Natural killer cell (primary cell): ENCODE data around the gene NKD1. TPM values are rescaled to one million over a fixed set of nuclear protein-coding genes. Genes with fewer than 3 reads are reported as not detected.

Experiments used
- ATAC-seq, 3 donors: fragments of 150-1000 bp in 2 of 3; fragments of 200-7000 bp in 1 of 3; cut with Tn5 transposase; 1 replicate in 1 of 3; 2 replicates in 2 of 3; pipeline ENCODE4 v1.10.0; 2021; ENCODE audit warnings: mild to moderate bottlenecking in 2 of 3, moderate library complexity in 2 of 3
- DNase-seq, 2 donors: peaks; one replicate each; pipeline versions ENCODE4 v3.0.0 to v3.0.0-alpha.2; 2013 to 2021; ENCODE audit warnings: mixed read lengths in 1 of 2
- H3K27ac ChIP-seq: one replicate; pipeline ENCODE4 v1.5.1; 2013; ENCODE audit warnings: mild to moderate bottlenecking, low read length
- H3K27me3 ChIP-seq: one replicate; pipeline ENCODE4 v1.6.1; 2013; ENCODE audit warnings: low read length; ENCODE audit not compliant: control insufficient read depth, insufficient read depth
- H3K36me3 ChIP-seq: one replicate; pipeline ENCODE4 v1.6.1; 2013; ENCODE audit warnings: low read length; ENCODE audit not compliant: control insufficient read depth, insufficient read depth
- H3K4me1 ChIP-seq: one replicate; pipeline ENCODE4 v1.6.1; 2013; ENCODE audit warnings: low read length; ENCODE audit not compliant: control insufficient read depth, insufficient read depth
- H3K4me3 ChIP-seq: one replicate; pipeline ENCODE4 v1.5.1; 2013; ENCODE audit warnings: low read length
- H3K9me3 ChIP-seq: one replicate; pipeline ENCODE4 v1.6.1; 2013; ENCODE audit warnings: low read length; ENCODE audit not compliant: control insufficient read depth, insufficient read depth
- H3K27ac Mint-ChIP-seq, 2 donors: one replicate each; pipeline ENCODE4 v1.8.0; 2022; ENCODE audit warnings: mild to moderate bottlenecking in 2 of 2, mixed read lengths in 2 of 2, moderate library complexity in 1 of 2
- H3K27me3 Mint-ChIP-seq, 2 donors: one replicate each; pipeline ENCODE4 v1.8.0; 2022; ENCODE audit warnings: low read depth in 2 of 2, mixed read lengths in 2 of 2
- H3K36me3 Mint-ChIP-seq: one replicate; pipeline ENCODE4 v1.8.0; 2022; ENCODE audit warnings: mixed read lengths
- H3K4me1 Mint-ChIP-seq, 2 donors: one replicate each; pipeline ENCODE4 v1.8.0; 2022; ENCODE audit warnings: mixed read lengths in 2 of 2
- H3K4me3 Mint-ChIP-seq: one replicate; pipeline ENCODE4 v1.8.0; 2022; ENCODE audit warnings: mild to moderate bottlenecking, moderate library complexity, mixed read lengths
- H3K9me3 Mint-ChIP-seq, 2 donors: one replicate each; pipeline ENCODE4 v1.8.0; 2022; ENCODE audit warnings: mixed read lengths in 2 of 2
- WGBS: methylation state at CpG from one replicate; pipeline ENCODE4 v1.1.7; 2013; ENCODE audit warnings: missing lambda C conversion rate; ENCODE audit not compliant: insufficient coverage; 5-methylcytosine and 5-hydroxymethylcytosine counted together
- intact Hi-C: fragments of 100-400 bp; cut with micrococcal nuclease; formaldehyde crosslinking; loops from one replicate; pipeline ENCODE4 v1.14.2; 2022
- total RNA-seq, 4 donors: library from RNA; stranded (reverse); fragments of 120-200 nt in 1 of 4; gene quantifications; one replicate each; pipeline versions ENCODE4 v1.2.3 to v1.2.4, GENCODE V29; 2013 to 2022
- TF ChIP-seq, protein P1 (sequence below): fragments of 200-600 bp; IDR thresholded peaks from one replicate; pipeline ENCODE4 v1.8.0; 2022; ENCODE audit warnings: antibody characterized with exemption

Gene NKD1
- total RNA-seq, 3 donors from 2014 or later (not counting 1 experiment from before 2014, with no cell fraction given), result 0.75 to 1.5 (median 1.0) TPM

DNA sequence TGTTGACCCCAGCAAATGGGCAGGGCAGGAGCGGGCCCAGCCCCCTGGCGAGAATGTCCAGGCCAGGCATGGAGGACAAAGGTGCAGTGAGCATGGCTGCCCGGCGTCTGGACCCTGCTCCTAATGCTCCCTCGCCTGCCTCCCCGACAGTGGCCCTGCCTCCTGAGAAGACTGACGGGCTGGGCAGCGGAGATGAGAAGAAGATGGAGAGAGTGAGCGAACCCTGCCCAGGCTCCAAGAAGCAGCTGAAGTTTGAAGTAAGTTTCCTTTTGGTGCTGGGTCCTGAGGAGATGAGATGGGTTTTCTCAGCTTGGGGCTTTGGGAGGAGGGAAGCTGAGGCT, 73.2 kb downstream of the NKD1 start:
- peaks cover 3% of the 10 kb centered on the region for H3K4me1 ChIP-seq
- Mint-ChIP-seq H3K4me1 (no peaks in the 10 kb centered on the region), H3K36me3 (no peaks in the 10 kb centered on the region), H3K27me3 (no peaks in the 10 kb centered on the region), H3K27ac (no peak overlapping the region), H3K9me3 (no peaks in the 10 kb centered on the region), H3K4me3 (no peak overlapping the region)
- H3K27ac ChIP-seq, result no peak overlapping the region
- H3K4me3 ChIP-seq, result no peak overlapping the region
- no peaks in the 10 kb centered on the region for H3K27me3 ChIP-seq
- TF ChIP-seq, protein P1, sequence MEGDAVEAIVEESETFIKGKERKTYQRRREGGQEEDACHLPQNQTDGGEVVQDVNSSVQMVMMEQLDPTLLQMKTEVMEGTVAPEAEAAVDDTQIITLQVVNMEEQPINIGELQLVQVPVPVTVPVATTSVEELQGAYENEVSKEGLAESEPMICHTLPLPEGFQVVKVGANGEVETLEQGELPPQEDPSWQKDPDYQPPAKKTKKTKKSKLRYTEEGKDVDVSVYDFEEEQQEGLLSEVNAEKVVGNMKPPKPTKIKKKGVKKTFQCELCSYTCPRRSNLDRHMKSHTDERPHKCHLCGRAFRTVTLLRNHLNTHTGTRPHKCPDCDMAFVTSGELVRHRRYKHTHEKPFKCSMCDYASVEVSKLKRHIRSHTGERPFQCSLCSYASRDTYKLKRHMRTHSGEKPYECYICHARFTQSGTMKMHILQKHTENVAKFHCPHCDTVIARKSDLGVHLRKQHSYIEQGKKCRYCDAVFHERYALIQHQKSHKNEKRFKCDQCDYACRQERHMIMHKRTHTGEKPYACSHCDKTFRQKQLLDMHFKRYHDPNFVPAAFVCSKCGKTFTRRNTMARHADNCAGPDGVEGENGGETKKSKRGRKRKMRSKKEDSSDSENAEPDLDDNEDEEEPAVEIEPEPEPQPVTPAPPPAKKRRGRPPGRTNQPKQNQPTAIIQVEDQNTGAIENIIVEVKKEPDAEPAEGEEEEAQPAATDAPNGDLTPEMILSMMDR, result no peak
- WGBS, result 96% methylated on average over 9 of the region's 9 CpGs
- H3K36me3 ChIP-seq, result no peaks in the 10 kb centered on the region
- DNase-seq, result no peak
- intact Hi-C loops, result no loop called here
- ATAC-seq, result no peak
- no peaks in the 10 kb centered on the region for H3K9me3 ChIP-seq

DNA sequence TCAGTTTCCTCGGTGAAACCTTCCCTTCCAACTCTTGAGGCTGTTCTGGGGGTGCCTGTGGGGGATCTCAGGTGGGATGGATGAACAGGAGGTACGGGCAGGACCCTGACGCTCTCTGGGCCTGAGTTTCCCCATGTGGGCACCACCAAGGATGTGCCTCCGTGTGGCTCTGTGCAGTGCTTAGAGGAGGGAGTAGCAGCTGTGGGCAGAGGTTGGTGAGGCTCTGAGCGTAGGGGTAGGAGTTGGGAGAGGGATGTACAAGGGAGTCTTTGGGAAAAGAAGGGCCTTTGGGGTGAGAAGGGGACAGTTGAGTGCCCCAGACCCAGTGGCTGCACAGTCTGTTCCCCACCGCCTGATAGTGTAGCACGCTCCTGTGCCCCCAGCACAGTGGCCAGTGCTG, 73.8 kb downstream of the NKD1 start:
- H3K9me3 ChIP-seq, result no peaks in the 10 kb centered on the region
- ATAC-seq, result no peak
- H3K27me3 Mint-ChIP-seq, result no peaks in the 10 kb centered on the region
- no peak overlapping the region for H3K27ac ChIP-seq
- H3K4me3 Mint-ChIP-seq, result no peak overlapping the region
- peaks cover 9% of the 10 kb centered on the region for H3K4me1 ChIP-seq
- H3K9me3 Mint-ChIP-seq, result no peaks in the 10 kb centered on the region
- TF ChIP-seq, protein P1, result no peak
- no peaks in the 10 kb centered on the region for H3K36me3 Mint-ChIP-seq
- H3K27me3 ChIP-seq, result no peaks in the 10 kb centered on the region
- H3K27ac Mint-ChIP-seq, result no peak overlapping the region
- peaks cover 5% of the 10 kb centered on the region in 2 donors for H3K4me1 Mint-ChIP-seq
- intact Hi-C loops, result no loop called here
- no peak for DNase-seq
- WGBS, result 87% methylated on average over 7 of the region's 7 CpGs
- H3K4me3 ChIP-seq, result no peak overlapping the region
- H3K36me3 ChIP-seq, result no peaks in the 10 kb centered on the region

GRCh38 chr16:50622643-50623369, 74.6 kb downstream of the NKD1 start:
- Histone ChIP-seq H3K4me1 (peaks cover 17% of the 10 kb centered on the region), H3K4me3 (no peak overlapping the region), H3K36me3 (no peaks in the 10 kb centered on the region), H3K9me3 (no peaks in the 10 kb centered on the region), H3K27me3 (no peaks in the 10 kb centered on the region), H3K27ac (no peak overlapping the region)
- ATAC-seq (no peak), DNase-seq (no peak)
- Mint-ChIP-seq H3K36me3 (no peaks in the 10 kb centered on the region), H3K4me1 (peaks cover 13% of the 10 kb centered on the region in 2 donors), H3K9me3 (no peaks in the 10 kb centered on the region), H3K27me3 (peaks cover 0 to 4% of the 10 kb centered on the region in 2 donors), H3K4me3 (no peak overlapping the region), H3K27ac (no peak overlapping the region)
- TF ChIP-seq, protein P1, result no peak
- intact Hi-C loops, result no loop called here
- 93% methylated on average over 16 of the region's 16 CpGs for WGBS

DNA sequence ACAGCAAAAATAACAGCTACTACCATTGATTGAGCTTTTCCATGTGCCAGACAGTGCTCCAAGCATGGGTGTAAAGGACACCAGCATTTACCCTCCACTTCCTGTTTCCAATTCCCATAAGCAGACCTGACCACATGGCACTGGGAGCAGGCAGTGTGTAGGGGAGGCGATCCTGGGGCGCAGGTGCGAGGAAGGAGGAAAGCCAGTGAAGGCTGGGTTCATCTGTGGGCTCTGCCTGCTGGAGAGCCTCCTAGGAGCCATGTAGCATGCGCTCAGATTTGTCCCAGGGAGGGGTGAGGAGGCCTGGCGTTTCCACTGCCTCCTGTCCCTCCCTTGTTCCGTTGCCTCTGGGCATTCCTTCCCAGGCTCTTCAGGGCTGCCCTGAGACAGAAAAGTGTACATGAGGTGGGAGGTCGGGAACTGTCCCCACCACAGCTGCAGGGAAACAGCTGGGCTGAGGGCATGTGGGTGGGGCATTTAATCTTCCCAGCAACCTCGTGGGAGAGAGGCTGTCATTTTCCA, 76.3 kb downstream of the NKD1 start:
- H3K4me3 ChIP-seq, result no peak overlapping the region
- H3K27ac ChIP-seq, result no peak overlapping the region
- no peaks in the 10 kb centered on the region for H3K9me3 ChIP-seq
- intact Hi-C loops, result no loop called here
- 86% methylated on average over 8 of the region's 8 CpGs for WGBS
- Mint-ChIP-seq H3K9me3 (no peaks in the 10 kb centered on the region), H3K36me3 (no peaks in the 10 kb centered on the region), H3K27ac (no peak overlapping the region), H3K4me1 (peaks cover 13% of the 10 kb centered on the region in 2 donors), H3K27me3 (peaks cover 0 to 5% of the 10 kb centered on the region in 2 donors), H3K4me3 (no peak overlapping the region)
- H3K4me1 ChIP-seq, result peaks cover 17% of the 10 kb centered on the region
- no peaks in the 10 kb centered on the region for H3K36me3 ChIP-seq
- TF ChIP-seq, protein P1, result no peak
- DNase-seq, result no peak
- no peak for ATAC-seq
- no peaks in the 10 kb centered on the region for H3K27me3 ChIP-seq
